ENCODE results near the gene CCDC158. TPM values are rescaled to one million over a fixed set of nuclear protein-coding genes. Genes with fewer than 3 reads are reported as not detected.

The CCDC158 gene
- total and polyA plus RNA-seq, 10 of the 15 experiments (the other 5 are each of a cell fraction or from before 2014, with no cell fraction given): not detected

- TF ChIP-seq STAT1 (conservative IDR thresholded peaks at IDR 0.05) (no peak), NRF1 (conservative IDR thresholded peaks at IDR 0.05; ENCODE audit: low read depth, low read length) (no peak), RUNX3 (IDR thresholded peaks at IDR 0.05; ENCODE audit: low read length) (no peak)
- TF ChIP-seq, protein P1, sequence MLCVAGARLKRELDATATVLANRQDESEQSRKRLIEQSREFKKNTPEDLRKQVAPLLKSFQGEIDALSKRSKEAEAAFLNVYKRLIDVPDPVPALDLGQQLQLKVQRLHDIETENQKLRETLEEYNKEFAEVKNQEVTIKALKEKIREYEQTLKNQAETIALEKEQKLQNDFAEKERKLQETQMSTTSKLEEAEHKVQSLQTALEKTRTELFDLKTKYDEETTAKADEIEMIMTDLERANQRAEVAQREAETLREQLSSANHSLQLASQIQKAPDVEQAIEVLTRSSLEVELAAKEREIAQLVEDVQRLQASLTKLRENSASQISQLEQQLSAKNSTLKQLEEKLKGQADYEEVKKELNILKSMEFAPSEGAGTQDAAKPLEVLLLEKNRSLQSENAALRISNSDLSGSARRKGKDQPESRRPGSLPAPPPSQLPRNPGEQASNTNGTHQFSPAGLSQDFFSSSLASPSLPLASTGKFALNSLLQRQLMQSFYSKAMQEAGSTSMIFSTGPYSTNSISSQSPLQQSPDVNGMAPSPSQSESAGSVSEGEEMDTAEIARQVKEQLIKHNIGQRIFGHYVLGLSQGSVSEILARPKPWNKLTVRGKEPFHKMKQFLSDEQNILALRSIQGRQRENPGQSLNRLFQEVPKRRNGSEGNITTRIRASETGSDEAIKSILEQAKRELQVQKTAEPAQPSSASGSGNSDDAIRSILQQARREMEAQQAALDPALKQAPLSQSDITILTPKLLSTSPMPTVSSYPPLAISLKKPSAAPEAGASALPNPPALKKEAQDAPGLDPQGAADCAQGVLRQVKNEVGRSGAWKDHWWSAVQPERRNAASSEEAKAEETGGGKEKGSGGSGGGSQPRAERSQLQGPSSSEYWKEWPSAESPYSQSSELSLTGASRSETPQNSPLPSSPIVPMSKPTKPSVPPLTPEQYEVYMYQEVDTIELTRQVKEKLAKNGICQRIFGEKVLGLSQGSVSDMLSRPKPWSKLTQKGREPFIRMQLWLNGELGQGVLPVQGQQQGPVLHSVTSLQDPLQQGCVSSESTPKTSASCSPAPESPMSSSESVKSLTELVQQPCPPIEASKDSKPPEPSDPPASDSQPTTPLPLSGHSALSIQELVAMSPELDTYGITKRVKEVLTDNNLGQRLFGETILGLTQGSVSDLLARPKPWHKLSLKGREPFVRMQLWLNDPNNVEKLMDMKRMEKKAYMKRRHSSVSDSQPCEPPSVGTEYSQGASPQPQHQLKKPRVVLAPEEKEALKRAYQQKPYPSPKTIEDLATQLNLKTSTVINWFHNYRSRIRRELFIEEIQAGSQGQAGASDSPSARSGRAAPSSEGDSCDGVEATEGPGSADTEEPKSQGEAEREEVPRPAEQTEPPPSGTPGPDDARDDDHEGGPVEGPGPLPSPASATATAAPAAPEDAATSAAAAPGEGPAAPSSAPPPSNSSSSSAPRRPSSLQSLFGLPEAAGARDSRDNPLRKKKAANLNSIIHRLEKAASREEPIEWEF (IDR thresholded peaks at IDR 0.05; ENCODE audit: insufficient replicate concordance, low read depth, low read length): no peak
- TF ChIP-seq, protein P2, sequence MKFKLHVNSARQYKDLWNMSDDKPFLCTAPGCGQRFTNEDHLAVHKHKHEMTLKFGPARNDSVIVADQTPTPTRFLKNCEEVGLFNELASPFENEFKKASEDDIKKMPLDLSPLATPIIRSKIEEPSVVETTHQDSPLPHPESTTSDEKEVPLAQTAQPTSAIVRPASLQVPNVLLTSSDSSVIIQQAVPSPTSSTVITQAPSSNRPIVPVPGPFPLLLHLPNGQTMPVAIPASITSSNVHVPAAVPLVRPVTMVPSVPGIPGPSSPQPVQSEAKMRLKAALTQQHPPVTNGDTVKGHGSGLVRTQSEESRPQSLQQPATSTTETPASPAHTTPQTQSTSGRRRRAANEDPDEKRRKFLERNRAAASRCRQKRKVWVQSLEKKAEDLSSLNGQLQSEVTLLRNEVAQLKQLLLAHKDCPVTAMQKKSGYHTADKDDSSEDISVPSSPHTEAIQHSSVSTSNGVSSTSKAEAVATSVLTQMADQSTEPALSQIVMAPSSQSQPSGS (IDR thresholded peaks at IDR 0.05; ENCODE audit: low read length): no peak
Measured at GRCh38 chr4:76441881-76442280, 20.9 kb upstream of the CCDC158 start (continued).

DNA sequence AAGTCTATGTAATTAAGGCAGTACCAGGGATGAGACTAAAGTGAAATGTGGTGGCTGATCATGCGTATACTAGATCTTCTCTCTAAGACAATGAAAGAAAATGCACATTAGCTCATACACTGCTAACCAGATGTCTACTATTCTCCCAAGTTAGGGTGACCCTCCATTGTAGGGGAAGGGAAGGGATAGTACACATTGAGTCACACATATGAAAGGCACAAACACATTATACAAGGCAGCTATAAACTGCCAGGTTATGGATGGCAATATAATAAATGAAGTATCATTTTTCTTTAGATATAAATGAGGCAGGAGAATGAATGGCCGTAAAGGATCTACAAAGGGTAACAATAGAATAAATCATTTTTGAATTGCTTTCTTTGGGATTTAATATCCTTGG is 18.6 kb upstream of the CCDC158 start:
- Histone ChIP-seq H3K4me3 (no peak overlapping the region), H3K79me2 (ENCODE audit: control insufficient read depth, insufficient read depth, low read length) (no peaks in the 10 kb centered on the region), H4K20me1 (ENCODE audit: control insufficient read depth, insufficient read depth) (no peaks in the 10 kb centered on the region), H3K4me2 (ENCODE audit: control insufficient read depth, insufficient read depth) (no peak overlapping the region), H2AFZ (ENCODE audit: control insufficient read depth, low read depth, low read length) (no peak overlapping the region), H3K9me3 (replicated peaks; ENCODE audit: control insufficient read depth, insufficient read depth, low read length) (no peaks in the 10 kb centered on the region), H3K4me1 (ENCODE audit: control insufficient read depth, insufficient read depth, low read length) (no peaks in the 10 kb centered on the region), H3K9ac (ENCODE audit: control insufficient read depth, insufficient read depth, low read length) (no peak overlapping the region), H3K27ac (ENCODE audit: control insufficient read depth, insufficient read depth) (no peak overlapping the region), H3K36me3 (ENCODE audit: control insufficient read depth in 2 of 2, insufficient read depth in 2 of 2, low read length in 1 of 2) (no peaks in the 10 kb centered on the region), H3K27me3 (replicated peaks in 1 of 2; ENCODE audit: control insufficient read depth in 2 of 2, insufficient read depth in 2 of 2, low read length in 1 of 2) (peaks cover 0 to 8% of the 10 kb centered on the region in 2 experiments; a peak in 3 of 4 replicates)
- in situ Hi-C loops (cut with MboI) (no loop called here), intact Hi-C loops (cut with micrococcal nuclease; ENCODE audit: unreplicated experiment) (no loop called here)
- ChIA-PET SMC1A (ENCODE audit: uncharacterized antibody, unreplicated experiment) (no interaction called here), CTCF (no interaction called here), RAD21 (ENCODE audit: unreplicated experiment) (interaction anchor here (1.1 kb wide), 1 partner anchor 8 kb away, joined by 3 read pairs; no protein-coding TSS in a partner anchor), POLR2A (no interaction called here)
- WGBS (ENCODE audit: insufficient coverage, insufficient replicate concordance, low lambda C conversion rate, missing lambda C conversion rate): 73% methylated on average over 2 of the region's 2 CpGs
- BruUV-seq (replicated peaks): no TSS peak
- DNase-seq (ENCODE audit: low read depth, low spot score): no peak
- ATAC-seq: no peak; the same call in 2 of the 3 replicates
- no peak for FAIRE-seq
- no peak for TF ChIP-seq EZH2 (IDR thresholded peaks at IDR 0.05; ENCODE audit: borderline replicate concordance, control insufficient read depth, low read depth, low read length)
- no peak for TF ChIP-seq HDGF (IDR thresholded peaks at IDR 0.05)
- no peak for TF ChIP-seq ZBTB40 (IDR thresholded peaks at IDR 0.05; ENCODE audit: borderline replicate concordance)
- TF ChIP-seq SREBF1 (IDR thresholded peaks at IDR 0.05; ENCODE audit: low read length): no peak
- TF ChIP-seq STAT3 (IDR thresholded peaks at IDR 0.05; ENCODE audit: low read depth, low read length): no peak
- no peak for TF ChIP-seq ZNF217 (IDR thresholded peaks at IDR 0.05)
- TF ChIP-seq POLR2A (IDR thresholded peaks at IDR 0.05; ENCODE audit: low read depth, low read length): no peak
- TF ChIP-seq RAD51 (IDR thresholded peaks at IDR 0.05): no peak
- no peak for TF ChIP-seq ETV6 (conservative IDR thresholded peaks at IDR 0.05 in 1 of 2, IDR thresholded peaks at IDR 0.05 in 1 of 2; ENCODE audit: borderline replicate concordance in 1 of 2, low read depth in 1 of 2)

All from GM12878 (cell line).